SK-N-SH treated with all-trans-retinoic acid at 6 μM for 48 hours (cell line): ENCODE results near the gene CDH4.

Source experiments
- ARNTL ChIP-seq: fragments of 450-650 bp; formaldehyde crosslinking; IDR thresholded peaks from 2 replicates; pipeline ENCODE4 v1.5.0; 2020; ENCODE audit warnings: low read depth, mild to moderate bottlenecking, moderate library complexity, borderline replicate concordance
- ESRRG ChIP-seq: fragments of 250-450 bp; sonication (Bioruptor Pico); IDR thresholded peaks from 2 replicates; pipeline ENCODE4 v1.6.1; 2021; ENCODE audit warnings: mild to moderate bottlenecking
- OSR1 ChIP-seq: fragments of 250-450 bp; sonication (Bioruptor Pico); IDR thresholded peaks from 2 replicates; pipeline ENCODE4 v1.8.0; 2022; ENCODE audit warnings: moderate library complexity, mild to moderate bottlenecking, inconsistent platforms
- PPARA ChIP-seq: fragments of 250-450 bp; sonication (Bioruptor Pico); IDR thresholded peaks from 2 replicates; pipeline ENCODE4 v1.5.0; 2020; ENCODE audit warnings: mild to moderate bottlenecking, borderline replicate concordance
- RARB ChIP-seq: fragments of 250-450 bp; sonication (Bioruptor Pico); IDR thresholded peaks from 2 replicates; pipeline ENCODE4 v1.8.0; 2021; ENCODE audit warnings: mild to moderate bottlenecking, moderate library complexity
- ZFP3 ChIP-seq: fragments of 250-450 bp; sonication (Bioruptor Pico); IDR thresholded peaks from 2 replicates; pipeline ENCODE4 v1.5.0; 2020; ENCODE audit warnings: mild to moderate bottlenecking, moderate library complexity
- ZFP30 ChIP-seq: fragments of 450-650 bp; formaldehyde crosslinking; IDR thresholded peaks from 2 replicates; pipeline ENCODE4 v1.5.0; 2022; ENCODE audit warnings: mild to moderate bottlenecking, moderate library complexity
- ZNF565 ChIP-seq: fragments of 450-650 bp; formaldehyde crosslinking; conservative IDR thresholded peaks from 2 replicates; pipeline ENCODE4 v1.5.0; 2020; ENCODE audit warnings: low read depth, mild to moderate bottlenecking, moderate library complexity
- ZNF8 ChIP-seq: fragments of 450-650 bp; formaldehyde crosslinking; IDR thresholded peaks from 2 replicates; pipeline ENCODE4 v1.5.0; 2020; ENCODE audit warnings: mild to moderate bottlenecking, moderate library complexity
- TF ChIP-seq, protein P1 (sequence below): fragments of 250-450 bp; sonication (Bioruptor Pico); IDR thresholded peaks from 2 replicates; pipeline ENCODE4 v1.5.1; 2021; ENCODE audit warnings: mild to moderate bottlenecking, moderate library complexity
- TF ChIP-seq, protein P2 (sequence below): fragments of 250-450 bp; sonication (Bioruptor Pico); IDR thresholded peaks from 2 replicates; pipeline ENCODE4 v1.5.1; 2020; ENCODE audit warnings: low read depth, mild to moderate bottlenecking, moderate library complexity

DNA sequence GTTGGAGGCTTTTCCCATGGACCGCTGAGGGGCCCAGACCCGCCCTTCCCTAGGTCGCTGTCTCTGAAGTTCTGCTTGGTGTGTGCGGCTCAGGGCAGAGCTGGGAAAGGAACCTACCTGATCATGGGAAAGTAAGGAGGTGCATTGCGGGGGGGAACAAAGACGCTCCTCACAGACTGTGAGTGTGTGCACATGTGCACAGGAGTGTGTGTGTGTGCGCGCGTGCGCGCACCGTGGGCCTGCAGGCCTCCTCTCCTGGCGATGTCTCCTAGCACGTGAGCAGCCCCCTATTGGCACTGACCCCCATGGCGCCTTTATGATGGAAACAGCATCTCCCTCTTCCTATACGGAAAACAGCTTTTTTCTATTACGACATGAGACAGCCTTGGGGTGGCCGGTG is 589.5 kb downstream of the CDH4 start:
- TF ChIP-seq PPARA (CRISPR knock-in tag): no peak
- TF ChIP-seq ZFP3 (CRISPR knock-in tag): no peak
- TF ChIP-seq ARNTL: no peak
- no peak for TF ChIP-seq ZFP30 (CRISPR knock-in tag)
- no peak for TF ChIP-seq ZNF8 (CRISPR knock-in tag)
- TF ChIP-seq, protein P1, sequence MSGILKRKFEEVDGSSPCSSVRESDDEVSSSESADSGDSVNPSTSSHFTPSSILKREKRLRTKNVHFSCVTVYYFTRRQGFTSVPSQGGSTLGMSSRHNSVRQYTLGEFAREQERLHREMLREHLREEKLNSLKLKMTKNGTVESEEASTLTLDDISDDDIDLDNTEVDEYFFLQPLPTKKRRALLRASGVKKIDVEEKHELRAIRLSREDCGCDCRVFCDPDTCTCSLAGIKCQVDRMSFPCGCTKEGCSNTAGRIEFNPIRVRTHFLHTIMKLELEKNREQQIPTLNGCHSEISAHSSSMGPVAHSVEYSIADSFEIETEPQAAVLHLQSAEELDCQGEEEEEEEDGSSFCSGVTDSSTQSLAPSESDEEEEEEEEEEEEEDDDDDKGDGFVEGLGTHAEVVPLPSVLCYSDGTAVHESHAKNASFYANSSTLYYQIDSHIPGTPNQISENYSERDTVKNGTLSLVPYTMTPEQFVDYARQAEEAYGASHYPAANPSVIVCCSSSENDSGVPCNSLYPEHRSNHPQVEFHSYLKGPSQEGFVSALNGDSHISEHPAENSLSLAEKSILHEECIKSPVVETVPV (CRISPR knock-in tag): no peak
- TF ChIP-seq, protein P2, sequence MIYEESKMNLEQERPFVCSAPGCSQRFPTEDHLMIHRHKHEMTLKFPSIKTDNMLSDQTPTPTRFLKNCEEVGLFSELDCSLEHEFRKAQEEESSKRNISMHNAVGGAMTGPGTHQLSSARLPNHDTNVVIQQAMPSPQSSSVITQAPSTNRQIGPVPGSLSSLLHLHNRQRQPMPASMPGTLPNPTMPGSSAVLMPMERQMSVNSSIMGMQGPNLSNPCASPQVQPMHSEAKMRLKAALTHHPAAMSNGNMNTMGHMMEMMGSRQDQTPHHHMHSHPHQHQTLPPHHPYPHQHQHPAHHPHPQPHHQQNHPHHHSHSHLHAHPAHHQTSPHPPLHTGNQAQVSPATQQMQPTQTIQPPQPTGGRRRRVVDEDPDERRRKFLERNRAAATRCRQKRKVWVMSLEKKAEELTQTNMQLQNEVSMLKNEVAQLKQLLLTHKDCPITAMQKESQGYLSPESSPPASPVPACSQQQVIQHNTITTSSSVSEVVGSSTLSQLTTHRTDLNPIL (CRISPR knock-in tag): no peak
- TF ChIP-seq RARB: no peak
- no peak for TF ChIP-seq ESRRG (CRISPR knock-in tag)
- TF ChIP-seq OSR1 (CRISPR knock-in tag): no peak
- TF ChIP-seq ZNF565: no peak
